H9 (cell line): ENCODE results near the gene SLTM. TPM values are rescaled to one million over a fixed set of nuclear protein-coding genes. Genes with fewer than 3 reads are reported as not detected.

Experiments used
- DNase-seq: peaks from one replicate; pipeline ENCODE4 v3.0.0-alpha.2; 2017
- H2AFZ ChIP-seq: one replicate; pipeline ENCODE4 v1.6.1; 2013; ENCODE audit warnings: mild to moderate bottlenecking, low read length, control low read depth, moderate library complexity
- H2AK5ac ChIP-seq: 2 replicates; pipeline ENCODE4 v1.6.1; 2013; ENCODE audit warnings: low read length, control low read depth, mixed read lengths; ENCODE audit not compliant: insufficient read length
- H2BK120ac ChIP-seq: one replicate; pipeline ENCODE4 v1.6.1; 2013; ENCODE audit warnings: low read depth, mild to moderate bottlenecking, low read length, control low read depth, inconsistent platforms; ENCODE audit not compliant: poor library complexity, severe bottlenecking
- H2BK12ac ChIP-seq: 2 replicates; pipeline ENCODE4 v1.6.1; 2013; ENCODE audit warnings: low read length, control low read depth, mixed read lengths, low read depth; ENCODE audit not compliant: insufficient read length
- H2BK15ac ChIP-seq: 2 replicates; pipeline ENCODE4 v1.6.1; 2013; ENCODE audit warnings: low read depth, low read length, control low read depth
- H2BK20ac ChIP-seq: one replicate; pipeline ENCODE4 v1.6.1; 2013; ENCODE audit warnings: low read depth, mild to moderate bottlenecking, low read length, control low read depth, inconsistent platforms; ENCODE audit not compliant: poor library complexity, severe bottlenecking
- H2BK5ac ChIP-seq: 2 replicates; pipeline ENCODE4 v1.6.1; 2013; ENCODE audit warnings: low read length, control low read depth, mixed read lengths; ENCODE audit not compliant: insufficient read length
- H3K14ac ChIP-seq: 2 replicates; pipeline ENCODE4 v1.6.1; 2013; ENCODE audit warnings: low read length, control low read depth; ENCODE audit not compliant: insufficient read depth
- H3K18ac ChIP-seq: 2 replicates; pipeline ENCODE4 v1.6.1; 2013; ENCODE audit warnings: low read depth, mild to moderate bottlenecking, mixed read lengths, low read length, control low read depth; ENCODE audit not compliant: insufficient read length
- H3K23ac ChIP-seq: 2 replicates; pipeline ENCODE4 v1.6.1; 2013; ENCODE audit warnings: low read length, control low read depth, mixed read lengths, low read depth; ENCODE audit not compliant: insufficient read length
- H3K23me2 ChIP-seq: 2 replicates; pipeline ENCODE4 v1.6.1; 2013; ENCODE audit warnings: low read depth, mild to moderate bottlenecking, mixed read lengths, low read length, control low read depth; ENCODE audit not compliant: insufficient read length, poor library complexity, severe bottlenecking
- H3K27ac ChIP-seq: 2 replicates; pipeline ENCODE4 v1.5.1; 2013; ENCODE audit warnings: low read length, control low read depth, mixed read lengths, low read depth; ENCODE audit not compliant: insufficient read length
- H3K27me3 ChIP-seq: 2 replicates; pipeline ENCODE4 v1.6.1; 2013; ENCODE audit warnings: low read length, control low read depth, inconsistent platforms; ENCODE audit not compliant: insufficient read depth
- H3K4ac ChIP-seq: 2 replicates; pipeline ENCODE4 v1.6.1; 2013; ENCODE audit warnings: low read depth, mild to moderate bottlenecking, control low read depth, inconsistent platforms, low read length, moderate library complexity
- H3K4me1 ChIP-seq: 2 replicates; pipeline ENCODE4 v1.6.1; 2013; ENCODE audit warnings: low read length, control low read depth, inconsistent platforms; ENCODE audit not compliant: insufficient read depth
- H3K4me2 ChIP-seq: 2 replicates; pipeline ENCODE4 v1.6.1; 2013; ENCODE audit warnings: low read length, control low read depth, mixed read lengths; ENCODE audit not compliant: insufficient read length, insufficient read depth
- H3K56ac ChIP-seq: 2 replicates; pipeline ENCODE4 v1.6.1; 2013; ENCODE audit warnings: low read depth, mild to moderate bottlenecking, mixed read lengths, low read length, control low read depth; ENCODE audit not compliant: insufficient read length
- H3K79me1 ChIP-seq: 2 replicates; pipeline ENCODE4 v1.6.1; 2013; ENCODE audit warnings: low read depth, mild to moderate bottlenecking, moderate library complexity, low read length, control low read depth, inconsistent platforms; ENCODE audit not compliant: insufficient read depth, poor library complexity, severe bottlenecking
- H3K79me2 ChIP-seq: 2 replicates; pipeline ENCODE4 v1.6.1; 2013; ENCODE audit warnings: low read length, control low read depth, inconsistent platforms; ENCODE audit not compliant: insufficient read depth
- H3K9ac ChIP-seq: 2 replicates; pipeline ENCODE4 v1.6.1; 2013; ENCODE audit warnings: low read length, control low read depth, mixed read lengths; ENCODE audit not compliant: insufficient read length; ENCODE audit errors: extremely low read depth
- H3K9me3 ChIP-seq: one replicate; pipeline ENCODE4 v1.6.1; 2013; ENCODE audit warnings: low read depth, low read length, inconsistent platforms; ENCODE audit not compliant: control insufficient read depth
- H3T11ph ChIP-seq: one replicate; pipeline ENCODE4 v1.6.1; 2013; ENCODE audit warnings: mild to moderate bottlenecking, low read length, control low read depth, inconsistent platforms
- H4K20me1 ChIP-seq: one replicate; pipeline ENCODE4 v1.6.1; 2013; ENCODE audit not compliant: control insufficient read depth, insufficient read length, insufficient read depth
- H4K5ac ChIP-seq: 2 replicates; pipeline ENCODE4 v1.6.1; 2013; ENCODE audit warnings: low read depth, mild to moderate bottlenecking, mixed read lengths, low read length, control low read depth; ENCODE audit not compliant: insufficient read length
- H4K8ac ChIP-seq: replicated peaks from 2 replicates; pipeline ENCODE4 v1.6.1; 2013; ENCODE audit warnings: low read length, control low read depth, mixed read lengths, low read depth; ENCODE audit not compliant: insufficient read length
- H4K91ac ChIP-seq: 2 replicates; pipeline ENCODE4 v1.6.1; 2013; ENCODE audit warnings: low read depth, mild to moderate bottlenecking, moderate library complexity, mixed read lengths, low read length, control low read depth; ENCODE audit not compliant: insufficient read length
- H3K27ac Mint-ChIP-seq, 3 experiments: 2 replicates in 2 of 3; 3 replicates in 1 of 3; pipeline ENCODE4 v1.8.0; 2020 to 2021; ENCODE audit warnings: mixed read lengths in 3 of 3, mild to moderate bottlenecking in 1 of 3, moderate library complexity in 1 of 3
- H3K27me3 Mint-ChIP-seq: 2 replicates; pipeline ENCODE4 v1.8.0; 2021; ENCODE audit warnings: low read depth, mild to moderate bottlenecking, moderate library complexity, mixed read lengths
- H3K36me3 Mint-ChIP-seq, 3 experiments: 2 replicates in 2 of 3; 3 replicates in 1 of 3; pipeline ENCODE4 v1.8.0; 2020 to 2021; ENCODE audit warnings: low read depth in 3 of 3, mixed read lengths in 3 of 3; ENCODE audit not compliant: insufficient read depth in 1 of 3
- H3K4me1 Mint-ChIP-seq, 2 experiments: 2 replicates each; pipeline ENCODE4 v1.8.0; 2020; ENCODE audit warnings: mixed read lengths in 2 of 2
- H3K4me3 Mint-ChIP-seq, 2 experiments: 2 replicates in 1 of 2; 3 replicates in 1 of 2; pipeline ENCODE4 v1.8.0; 2020 to 2021; ENCODE audit warnings: mild to moderate bottlenecking in 2 of 2, mixed read lengths in 2 of 2, moderate library complexity in 1 of 2
- H3K9me3 Mint-ChIP-seq, 2 experiments: 2 replicates in 1 of 2; 3 replicates in 1 of 2; pipeline ENCODE4 v1.8.0; 2020; ENCODE audit warnings: mild to moderate bottlenecking in 2 of 2, mixed read lengths in 2 of 2, moderate library complexity in 1 of 2
- CTCF ChIP-seq: fragments of 200-600 bp; sonication (generic); conservative IDR thresholded peaks from 3 replicates; pipeline ENCODE4 v1.8.0; 2021; ENCODE audit warnings: antibody characterized with exemption, mild to moderate bottlenecking
- WGBS: extraction: QIAGEN DNeasy Blood & Tissue Kit; methylation state at CpG from one replicate; pipeline ENCODE4 v1.1.7; 2013; ENCODE audit warnings: missing lambda C conversion rate, low lambda C conversion rate, mixed read lengths; ENCODE audit not compliant: insufficient read length; ENCODE audit errors: extremely low coverage; 5-methylcytosine and 5-hydroxymethylcytosine counted together
- total RNA-seq: library from RNA; stranded (reverse); gene quantifications from 2 replicates; pipeline ENCODE4 v1.2.1, GENCODE V29; 2021

The SLTM gene
- total RNA-seq, 1 experiment from 2014 or later = 132 TPM

- Histone ChIP-seq H3K4me2 (peak overlapping the region; percentile 31), H4K91ac (no peak overlapping the region), H3K79me2 (no peaks in the 10 kb centered on the region), H3K79me1 (no peaks in the 10 kb centered on the region), H3T11ph (no peak overlapping the region), H4K5ac (no peak overlapping the region), H2BK120ac (no peak overlapping the region), H2AFZ (peak overlapping the region; percentile 34), H3K9ac (no peak overlapping the region), H3K23me2 (no peaks in the 10 kb centered on the region), H3K18ac (peak overlapping the region; percentile 90), H3K4me1 (no peaks in the 10 kb centered on the region), H2BK5ac (no peak overlapping the region), H2BK12ac (no peak overlapping the region), H3K14ac (peak overlapping the region; percentile 89), H4K20me1 (no peaks in the 10 kb centered on the region), H2BK20ac (no peak overlapping the region), H3K4ac (no peak overlapping the region), H3K9me3 (no peaks in the 10 kb centered on the region), H3K27me3 (no peaks in the 10 kb centered on the region), H3K56ac (no peak overlapping the region), H2BK15ac (no peak overlapping the region), H4K8ac (no peak overlapping the region), H3K27ac (no peak overlapping the region), H3K23ac (no peak overlapping the region), H2AK5ac (no peak overlapping the region)
- no peak for TF ChIP-seq CTCF
- peak; percentile 76 for DNase-seq
- H3K36me3 Mint-ChIP-seq = peaks cover 5 to 17% (median 6%) of the 10 kb centered on the region in 3 experiments; a peak in 6 of 7 replicates
- peak overlapping the region; percentile 24 to 63 for H3K4me3 Mint-ChIP-seq
- no peaks in the 10 kb centered on the region for H3K27me3 Mint-ChIP-seq
- no CpG with 5 or more reads among the region's 54 CpGs for WGBS
- peak overlapping the region; percentile 8 to 50 (median 27); a peak in 3 of 7 replicates for H3K27ac Mint-ChIP-seq
- peaks cover 0 to 3% of the 10 kb centered on the region in 2 experiments; a peak in 1 of 5 replicates for H3K9me3 Mint-ChIP-seq
- H3K4me1 Mint-ChIP-seq = peaks cover 6 to 10% of the 10 kb centered on the region in 2 experiments
Observed at GRCh38 chr15:58864602-58865424, 68.7 kb downstream of the SLTM start.
